ENCODE data around the gene SLC30A3.

SLC30A3 gene

DNA sequence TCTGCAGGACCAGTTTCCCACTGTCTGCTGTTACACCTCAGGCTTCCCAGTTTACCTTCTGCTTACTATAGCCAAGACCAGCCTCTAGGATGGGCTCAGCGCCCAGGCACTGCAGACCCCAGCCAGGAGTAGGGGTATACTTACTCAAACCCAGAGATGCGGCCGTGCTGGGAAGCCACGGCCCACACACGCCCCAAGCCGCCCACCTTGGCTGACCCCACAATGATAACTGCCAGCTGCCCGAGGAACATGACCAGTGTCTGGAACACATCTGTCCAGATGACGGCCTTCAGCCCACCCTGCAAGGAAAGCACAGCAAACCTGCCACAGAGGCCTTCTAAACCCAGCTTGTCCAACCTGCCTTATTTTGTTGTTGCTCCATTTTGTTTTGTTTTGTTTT is 57.6 kb downstream of the SLC30A3 start:
- no peak for DNase-seq (ENCODE audit: low read depth in 2 of 2)

- no peak for DNase-seq (ENCODE audit: low read depth in 2 of 2)
These were observed 58.3 kb downstream of the SLC30A3 start for GRCh38 chr2:27204566-27204965.

DNA sequence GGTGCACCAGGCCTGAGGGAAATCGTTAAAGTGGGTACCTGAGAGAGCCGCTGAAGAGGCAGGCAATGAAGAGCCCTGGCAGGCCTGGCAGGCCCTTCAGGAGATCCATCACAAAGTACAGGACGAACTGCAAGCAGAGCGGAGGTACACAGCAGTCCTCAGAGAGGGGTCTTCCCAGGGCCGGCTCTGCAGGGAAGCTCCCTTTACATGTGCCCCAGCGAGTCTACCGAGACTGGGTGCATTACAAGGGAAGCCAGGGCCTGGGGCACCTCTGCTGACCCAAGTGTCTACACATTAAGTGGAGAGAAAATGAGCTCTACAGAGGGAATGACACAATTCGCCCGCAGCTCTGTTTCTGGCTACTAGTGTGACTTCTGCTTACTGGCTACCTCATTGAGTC is 59.1 kb downstream of the SLC30A3 start:
- no peak for DNase-seq (ENCODE audit: low read depth in 2 of 2)
